ENCODE results near the gene EI24.

- TF ChIP-seq CTCF (conservative IDR thresholded peaks at IDR 0.05 in 1 of 2, IDR thresholded peaks at IDR 0.05 in 1 of 2; ENCODE audit: low read depth in 1 of 2, low read length in 2 of 2) (no peak), EZH2 (IDR thresholded peaks at IDR 0.05; ENCODE audit: low read length, missing control alignments) (no peak)
These were observed 33.7 kb upstream of the EI24 start for GRCh38 chr11:125535585-125535984.
